GM19395 (cell line): ENCODE results near the gene ACP2.
A peak's percentile ranks its signal among the peaks of the same experiment; 100 is the strongest.

Source experiments
- ATAC-seq: cut with Tn5 transposase; IDR thresholded peaks from one replicate; pipeline ENCODE4 v1.9.1; 2021; ENCODE audit warnings: mild to moderate bottlenecking, moderate library complexity; ENCODE audit not compliant: unreplicated experiment

ACP2 gene

DNA sequence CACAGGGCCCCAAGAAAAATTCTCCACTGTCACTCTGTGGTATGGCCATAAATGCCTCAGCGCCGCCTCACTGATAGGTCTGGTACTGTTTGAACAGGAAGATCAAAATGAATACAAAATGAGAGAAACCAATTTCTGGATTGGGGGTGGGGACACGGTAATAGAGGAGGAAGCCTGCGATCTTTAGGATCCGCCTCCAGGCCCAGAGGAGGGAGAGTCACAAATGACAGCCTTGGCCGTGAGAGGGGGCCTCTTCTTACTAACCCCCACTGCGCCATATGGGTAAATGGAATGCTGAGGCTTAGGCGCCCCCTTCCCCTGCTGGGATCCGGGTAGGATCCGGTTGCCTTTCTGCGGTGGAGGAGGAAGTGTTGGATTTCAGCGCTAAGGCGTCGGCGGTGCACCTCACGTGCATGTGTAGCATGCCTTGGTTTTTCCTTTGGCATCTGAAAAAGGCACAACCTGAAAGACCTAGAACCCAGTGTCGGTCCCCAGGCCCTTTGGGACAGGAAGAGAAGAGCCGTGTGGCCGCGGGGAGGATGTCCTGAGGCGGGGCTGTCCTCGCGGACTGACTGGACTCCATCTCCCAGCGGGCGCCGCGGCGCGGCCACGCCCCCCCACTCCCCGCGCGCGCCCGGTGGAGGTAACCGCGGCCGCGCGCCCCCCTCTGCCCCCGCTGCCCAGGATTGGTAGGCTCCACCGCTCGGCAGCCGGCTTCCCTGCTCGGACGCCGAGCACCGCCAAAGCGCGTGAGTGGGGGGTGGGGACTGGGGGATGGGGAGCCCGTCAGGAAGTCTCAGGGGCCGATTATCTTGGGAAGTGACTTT, 20.6 kb upstream of the ACP2 start:
- ATAC-seq = peak; percentile 54

DNA sequence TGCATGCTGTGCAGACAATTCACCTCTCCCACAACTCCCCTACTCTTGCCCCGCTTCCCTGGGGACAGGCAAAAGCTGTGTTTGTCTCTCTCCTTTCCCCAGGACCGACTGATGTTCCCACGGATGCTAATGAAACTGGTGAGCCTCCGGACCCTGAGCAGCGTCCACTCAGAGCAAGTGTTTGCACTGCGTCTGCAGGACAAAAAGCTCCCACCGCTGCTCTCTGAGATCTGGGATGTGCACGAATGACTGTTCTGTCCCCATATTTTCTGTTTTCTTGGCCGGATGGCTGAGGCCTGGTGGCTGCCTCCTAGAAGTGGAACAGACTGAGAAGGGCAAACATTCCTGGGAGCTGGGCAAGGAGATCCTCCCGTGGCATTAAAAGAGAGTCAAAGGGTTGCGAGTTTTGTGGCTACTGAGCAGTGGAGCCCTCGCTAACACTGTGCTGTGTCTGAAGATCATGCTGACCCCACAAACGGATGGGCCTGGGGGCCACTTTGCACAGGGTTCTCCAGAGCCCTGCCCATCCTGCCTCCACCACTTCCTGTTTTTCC, 19.9 kb upstream of the ACP2 start:
- ATAC-seq = no peak

- ATAC-seq = no peak
These were observed 19.3 kb upstream of the ACP2 start for GRCh38 chr11:47267876-47268275.

DNA sequence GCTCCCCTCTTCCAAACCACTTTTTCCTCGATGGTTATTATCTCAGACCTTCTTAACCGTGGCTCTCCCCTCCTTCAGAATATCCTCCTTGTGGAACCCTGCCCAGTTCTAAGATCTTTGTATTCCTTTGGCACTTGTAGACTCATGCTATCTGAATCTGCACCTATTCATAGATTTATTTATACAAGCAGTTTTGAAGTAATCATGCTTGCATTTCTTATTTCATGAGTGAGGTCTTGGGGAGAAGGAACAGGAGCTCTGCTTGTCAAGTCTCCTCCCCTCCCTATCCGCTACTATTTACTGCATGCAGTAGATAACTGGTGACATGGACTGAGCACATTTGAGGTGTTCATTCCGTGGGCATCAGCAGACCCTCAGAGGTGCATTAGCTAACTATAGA, 15.9 kb upstream of the ACP2 start:
- ATAC-seq = no peak

GRCh38 chr11:47264119-47264518, 15.5 kb upstream of the ACP2 start:
- no peak for ATAC-seq

- ATAC-seq = no peak
These were observed 12.7 kb upstream of the ACP2 start for GRCh38 chr11:47261291-47261800.

GRCh38 chr11:47260366-47260765, 11.8 kb upstream of the ACP2 start:
- no peak for ATAC-seq

DNA sequence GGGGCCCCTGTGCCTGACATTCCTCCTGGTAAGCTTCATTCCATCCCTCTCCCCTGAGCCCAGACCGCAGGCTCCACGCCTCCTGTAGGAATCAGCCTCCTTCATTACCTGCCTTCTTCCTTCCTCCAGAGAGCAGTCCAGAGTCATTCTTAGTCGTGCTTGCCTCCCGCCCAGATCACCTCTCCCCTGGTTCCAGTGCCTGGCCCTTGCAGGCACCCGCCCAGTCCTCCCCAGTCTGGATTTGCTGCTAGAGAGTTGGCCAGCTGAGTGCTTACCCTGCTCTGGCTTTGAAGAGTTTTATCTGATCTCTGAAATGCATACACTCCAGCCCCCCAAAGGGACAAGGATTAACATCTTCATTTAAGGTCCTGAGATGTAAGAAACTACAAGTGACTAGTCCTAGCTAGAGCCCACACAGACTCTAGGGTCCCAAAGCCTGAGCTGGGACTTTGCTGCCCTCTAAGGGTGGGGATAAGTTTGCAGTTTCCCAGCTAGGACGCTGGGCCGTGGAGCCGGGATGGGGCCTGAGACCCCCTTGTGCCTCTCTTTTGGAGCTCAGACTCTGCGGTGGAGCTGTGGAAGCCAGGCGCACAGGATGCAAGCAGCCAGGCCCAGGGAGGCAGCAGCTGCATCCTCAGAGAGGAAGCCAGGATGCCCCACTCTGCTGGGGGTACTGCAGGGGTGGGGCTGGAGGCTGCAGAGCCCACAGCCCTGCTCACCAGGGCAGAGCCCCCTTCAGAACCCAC, 10.8 kb upstream of the ACP2 start:
- ATAC-seq = no peak

DNA sequence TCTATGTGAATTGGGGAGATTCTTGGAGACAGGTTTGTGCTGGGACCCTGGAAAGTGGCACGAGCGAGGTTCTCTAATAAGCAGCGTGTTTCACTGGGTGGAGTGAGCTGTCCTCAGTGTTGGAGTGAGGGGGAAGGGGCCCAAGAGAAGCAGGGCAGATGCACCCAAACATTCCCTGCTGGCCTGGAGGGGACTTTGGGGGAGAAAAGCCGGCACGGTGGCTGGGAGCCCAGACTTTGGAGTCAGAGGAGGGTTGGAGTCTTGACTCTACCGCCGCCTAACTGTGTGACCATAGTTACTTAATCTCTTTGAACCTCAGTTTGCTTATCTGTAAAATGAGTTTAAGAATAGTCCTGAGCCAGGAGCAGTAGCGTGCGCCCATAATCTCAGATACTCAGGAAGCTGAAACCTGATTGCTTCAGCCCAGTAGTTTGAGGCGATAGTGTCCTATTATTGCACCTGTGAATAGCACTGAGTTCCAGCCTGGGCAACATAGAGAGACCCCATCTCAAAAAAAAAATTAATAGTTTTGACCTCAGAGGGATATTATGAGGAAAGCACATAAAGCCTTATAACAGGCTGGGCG, 9.8 kb upstream of the ACP2 start:
- no peak for ATAC-seq

DNA sequence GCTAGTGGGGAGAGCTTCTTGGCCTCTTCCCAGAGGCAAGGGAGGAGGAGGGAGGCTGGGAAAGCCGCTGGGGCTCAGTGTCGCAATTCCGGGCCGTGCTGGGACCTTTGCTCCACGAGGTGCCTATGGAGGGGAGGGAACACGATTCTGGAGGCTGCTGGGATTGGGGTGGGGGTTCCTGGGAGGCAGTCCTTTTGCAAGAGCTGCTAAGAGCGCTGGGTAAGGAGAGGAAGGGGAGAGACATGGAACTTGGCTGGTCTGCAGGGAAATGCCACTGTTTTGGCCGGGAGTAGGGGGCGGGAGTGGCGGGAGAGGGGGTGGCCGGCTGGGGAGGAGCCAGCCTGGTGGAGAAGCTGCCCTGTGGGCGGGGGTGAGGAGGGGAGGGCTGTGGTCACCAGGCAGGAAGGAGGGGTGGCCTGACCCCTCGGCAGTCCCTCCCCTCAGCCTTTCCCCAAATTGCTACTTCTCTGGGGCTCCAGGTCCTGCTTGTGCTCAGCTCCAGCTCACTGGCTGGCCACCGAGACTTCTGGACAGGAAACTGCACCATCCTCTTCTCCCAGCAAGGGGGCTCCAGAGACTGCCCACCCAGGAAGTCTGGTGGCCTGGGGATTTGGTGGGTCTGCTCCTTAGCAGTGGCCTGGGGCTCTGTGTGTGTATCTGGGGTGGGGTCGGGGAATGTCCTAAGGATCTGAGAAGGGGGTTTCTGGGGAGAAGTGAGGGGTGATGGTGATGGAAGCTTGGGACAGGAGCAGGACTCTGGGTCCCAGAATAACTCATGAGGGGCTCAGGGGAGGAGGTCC, 9.1 kb upstream of the ACP2 start, which contains the start of gene NR1H3:
Gene NR1H3, plus strand, starts transcription at position 480 of the 800 bp plus-strand sequence. CDS start 1,221 bp downstream, outside the sequence.
- no peak for ATAC-seq

DNA sequence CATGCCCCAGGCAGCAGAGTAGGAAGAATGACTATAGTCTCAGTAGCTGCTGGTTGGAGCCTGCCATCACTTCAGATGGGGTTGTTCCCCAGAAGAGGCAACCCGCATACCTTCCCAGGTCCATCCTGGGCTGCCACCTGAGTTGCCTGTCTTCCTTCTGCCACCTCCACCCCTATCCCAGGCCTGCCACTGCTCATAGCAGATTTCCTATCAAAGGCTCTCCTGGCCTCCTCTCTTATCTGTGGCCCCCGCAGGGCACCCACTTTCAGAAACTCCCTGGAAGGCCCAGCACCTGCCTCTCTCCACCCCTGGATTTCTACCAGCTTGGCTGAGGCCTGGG, 8.5 kb upstream of the ACP2 start:
- ATAC-seq = no peak

GRCh38 chr11:47256374-47256773, 7.8 kb upstream of the ACP2 start:
- no peak for ATAC-seq

- ATAC-seq = no peak
These were observed 5.8 kb upstream of the ACP2 start for GRCh38 chr11:47254386-47254785.

DNA sequence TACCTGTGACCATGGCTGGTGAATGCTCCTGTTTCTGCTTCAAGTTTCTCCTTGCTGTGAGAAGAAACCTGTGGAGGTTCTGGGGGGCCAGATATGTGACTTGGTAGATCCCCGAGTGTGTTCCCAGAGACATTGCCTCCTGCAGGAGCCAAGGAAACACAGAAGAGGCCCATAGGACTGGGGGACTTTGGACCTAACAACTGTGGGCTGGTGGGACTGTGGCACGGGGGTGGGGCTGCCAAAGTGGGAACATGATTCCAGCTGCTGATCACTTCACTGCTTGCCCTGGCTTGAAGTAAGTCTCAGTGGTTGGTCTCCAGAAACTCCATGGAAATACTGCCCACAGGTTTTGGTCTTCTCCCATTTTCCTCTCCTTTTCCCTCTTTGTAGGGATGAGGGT, 5.0 kb upstream of the ACP2 start:
- ATAC-seq = no peak

- no peak for ATAC-seq
These were observed 3.1 kb upstream of the ACP2 start for GRCh38 chr11:47251751-47252150.

GRCh38 chr11:47249378-47249715, 733 bp upstream of the ACP2 start:
- no peak for ATAC-seq

DNA sequence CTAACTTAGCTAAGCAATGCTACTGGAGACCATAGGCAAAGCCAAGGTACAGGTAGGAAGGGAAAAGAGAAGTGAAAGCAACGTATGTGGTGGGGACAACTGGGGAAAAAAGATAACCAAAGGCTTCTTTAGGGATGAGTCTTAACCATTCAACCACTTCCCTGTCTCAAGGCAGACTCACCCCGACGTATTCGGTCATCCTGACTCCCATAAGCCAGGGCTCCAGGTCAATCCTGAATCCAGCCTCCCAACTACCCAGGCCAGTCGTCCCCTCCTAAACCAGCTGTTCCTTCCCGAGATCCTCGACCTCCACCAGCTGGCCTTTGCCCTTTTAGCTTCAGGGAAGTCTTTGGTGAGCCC, 330 bp downstream of the ACP2 start:
- peak; percentile 36 for ATAC-seq

DNA sequence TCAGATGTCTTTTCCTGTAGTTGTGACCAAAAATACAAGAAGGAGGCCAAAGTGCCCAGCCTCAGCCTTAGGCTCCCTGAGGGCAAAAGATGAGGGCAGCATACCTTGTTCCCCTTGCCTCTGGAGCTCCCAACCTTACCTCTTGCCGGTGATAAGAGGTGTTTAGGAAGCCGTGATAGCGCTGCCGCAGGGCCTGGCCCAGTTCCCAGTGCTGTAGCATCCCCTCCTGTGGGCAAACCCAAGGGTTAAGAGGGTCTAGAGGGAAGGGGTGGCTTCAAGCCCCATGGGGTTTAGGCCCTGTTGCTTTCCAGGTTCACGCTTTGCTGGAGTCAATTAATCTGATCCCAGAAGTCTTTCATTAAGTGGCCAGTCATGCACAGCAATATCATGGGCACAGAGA, 1.1 kb downstream of the ACP2 start:
- ATAC-seq = no peak

DNA sequence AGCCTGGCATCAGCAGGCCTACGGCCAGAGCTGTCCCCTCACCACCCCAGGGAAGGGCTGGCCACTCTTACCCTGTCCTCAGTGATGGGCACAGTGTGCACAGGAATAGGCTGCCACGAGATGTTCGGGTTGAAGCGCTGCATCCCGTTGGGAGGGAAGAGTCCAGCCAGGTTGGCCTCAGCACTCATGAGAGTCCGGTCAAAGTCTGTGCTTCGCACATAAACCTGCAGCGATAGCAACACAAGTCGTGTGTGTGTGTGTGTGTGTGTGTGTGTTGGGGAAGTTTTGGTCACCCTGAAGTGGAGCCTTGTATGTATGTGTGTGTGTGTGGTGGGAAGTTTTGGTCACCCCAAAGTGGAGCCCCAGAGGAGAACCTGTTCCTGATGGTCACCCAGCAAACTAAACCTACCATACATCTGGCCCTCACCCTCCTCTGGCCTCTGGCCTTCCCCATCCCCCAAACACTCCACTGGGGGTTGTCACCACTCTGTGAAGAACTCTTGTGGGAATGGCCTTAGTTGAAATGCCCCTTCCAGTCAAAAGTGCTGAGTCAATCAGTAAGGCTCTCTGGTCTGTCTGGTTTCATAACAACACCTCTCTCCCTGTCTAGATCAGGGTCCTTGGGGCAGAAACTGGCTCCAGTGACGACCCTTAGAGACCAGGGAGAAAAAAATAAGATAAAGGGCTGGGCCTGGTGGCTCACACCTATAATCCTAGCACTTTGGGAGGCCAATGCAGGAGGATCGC, 2.8 kb downstream of the ACP2 start:
- no peak for ATAC-seq
